GM19324 (cell line): ENCODE data around the gene SP2.

Experiments
- ATAC-seq: cut with Tn5 transposase; IDR thresholded peaks from one replicate; pipeline ENCODE4 v1.9.1; 2021; ENCODE audit warnings: mild to moderate bottlenecking, moderate library complexity; ENCODE audit not compliant: unreplicated experiment, low FRiP score

The SP2 gene

GRCh38 chr17:47968836-47969235, 72.8 kb downstream of the SP2 start:
- ATAC-seq, result no peak

- no peak for ATAC-seq
Measured at GRCh38 chr17:47969930-47970724, 74.1 kb downstream of the SP2 start.

GRCh38 chr17:47970725-47971499, 74.9 kb downstream of the SP2 start, which contains the start of gene CDK5RAP3:
CDK5RAP3 (plus strand) TSS chr17:47971113; CDS start chr17:47971147, 34 bp downstream.
- peak; percentile 94 for ATAC-seq

- ATAC-seq, result no peak
Measured at GRCh38 chr17:47973541-47973940, 77.5 kb downstream of the SP2 start.

GRCh38 chr17:47975189-47975822, 79.3 kb downstream of the SP2 start:
- no peak for ATAC-seq

GRCh38 chr17:47975823-47976205, 79.8 kb downstream of the SP2 start:
- no peak for ATAC-seq

- no peak for ATAC-seq
Measured at GRCh38 chr17:47978324-47978723, 82.3 kb downstream of the SP2 start.
